ENCODE results near the gene HJURP.

Gene HJURP

DNA sequence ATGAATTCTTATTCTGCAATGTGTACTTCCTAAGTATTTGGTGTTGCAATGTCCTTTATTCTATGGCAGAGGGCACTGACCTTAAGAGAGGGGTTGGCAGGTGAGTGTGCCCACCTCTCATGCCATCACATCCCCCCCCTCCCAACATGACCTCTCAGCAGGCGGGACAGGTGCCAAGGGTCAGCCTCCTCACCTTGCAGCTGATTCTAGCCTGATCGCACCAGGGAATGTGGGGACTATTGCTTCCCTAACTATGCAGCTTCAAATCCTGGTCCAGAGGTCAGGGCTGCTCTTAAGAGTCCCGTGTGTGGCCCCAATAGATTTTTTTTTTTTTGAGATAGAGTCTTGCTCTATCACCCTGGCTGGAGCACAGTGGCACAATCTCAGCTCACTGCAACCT, 9.5 kb downstream of the HJURP start:
- no peak overlapping the region for H3K9ac ChIP-seq
- no peaks in the 10 kb centered on the region for H3K27me3 ChIP-seq (ENCODE audit: insufficient read depth, low read depth)
- no peaks in the 10 kb centered on the region for H3K4me1 ChIP-seq (ENCODE audit: low read depth, poor library complexity, severe bottlenecking)
- H3K36me3 ChIP-seq (ENCODE audit: insufficient read depth): peaks cover 27% of the 10 kb centered on the region; the same call in 1 of the 2 replicates
- H3K27ac ChIP-seq: no peak overlapping the region
- no peak overlapping the region for H2AFZ ChIP-seq (ENCODE audit: low read depth)
- H4K20me1 ChIP-seq (ENCODE audit: insufficient read depth): no peaks in the 10 kb centered on the region
- H3K4me3 ChIP-seq (IDR thresholded peaks at IDR 0.05; ENCODE audit: insufficient read depth, low read depth, low read length): no peak overlapping the region
- peaks cover 57% of the 10 kb centered on the region for H3K79me2 ChIP-seq (ENCODE audit: insufficient read depth, low read depth)
- TF ChIP-seq, protein P1, sequence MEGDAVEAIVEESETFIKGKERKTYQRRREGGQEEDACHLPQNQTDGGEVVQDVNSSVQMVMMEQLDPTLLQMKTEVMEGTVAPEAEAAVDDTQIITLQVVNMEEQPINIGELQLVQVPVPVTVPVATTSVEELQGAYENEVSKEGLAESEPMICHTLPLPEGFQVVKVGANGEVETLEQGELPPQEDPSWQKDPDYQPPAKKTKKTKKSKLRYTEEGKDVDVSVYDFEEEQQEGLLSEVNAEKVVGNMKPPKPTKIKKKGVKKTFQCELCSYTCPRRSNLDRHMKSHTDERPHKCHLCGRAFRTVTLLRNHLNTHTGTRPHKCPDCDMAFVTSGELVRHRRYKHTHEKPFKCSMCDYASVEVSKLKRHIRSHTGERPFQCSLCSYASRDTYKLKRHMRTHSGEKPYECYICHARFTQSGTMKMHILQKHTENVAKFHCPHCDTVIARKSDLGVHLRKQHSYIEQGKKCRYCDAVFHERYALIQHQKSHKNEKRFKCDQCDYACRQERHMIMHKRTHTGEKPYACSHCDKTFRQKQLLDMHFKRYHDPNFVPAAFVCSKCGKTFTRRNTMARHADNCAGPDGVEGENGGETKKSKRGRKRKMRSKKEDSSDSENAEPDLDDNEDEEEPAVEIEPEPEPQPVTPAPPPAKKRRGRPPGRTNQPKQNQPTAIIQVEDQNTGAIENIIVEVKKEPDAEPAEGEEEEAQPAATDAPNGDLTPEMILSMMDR (conservative IDR thresholded peaks at IDR 0.05; ENCODE audit: low read depth, low read length): no peak
- no peak overlapping the region for H3K4me2 ChIP-seq

DNA sequence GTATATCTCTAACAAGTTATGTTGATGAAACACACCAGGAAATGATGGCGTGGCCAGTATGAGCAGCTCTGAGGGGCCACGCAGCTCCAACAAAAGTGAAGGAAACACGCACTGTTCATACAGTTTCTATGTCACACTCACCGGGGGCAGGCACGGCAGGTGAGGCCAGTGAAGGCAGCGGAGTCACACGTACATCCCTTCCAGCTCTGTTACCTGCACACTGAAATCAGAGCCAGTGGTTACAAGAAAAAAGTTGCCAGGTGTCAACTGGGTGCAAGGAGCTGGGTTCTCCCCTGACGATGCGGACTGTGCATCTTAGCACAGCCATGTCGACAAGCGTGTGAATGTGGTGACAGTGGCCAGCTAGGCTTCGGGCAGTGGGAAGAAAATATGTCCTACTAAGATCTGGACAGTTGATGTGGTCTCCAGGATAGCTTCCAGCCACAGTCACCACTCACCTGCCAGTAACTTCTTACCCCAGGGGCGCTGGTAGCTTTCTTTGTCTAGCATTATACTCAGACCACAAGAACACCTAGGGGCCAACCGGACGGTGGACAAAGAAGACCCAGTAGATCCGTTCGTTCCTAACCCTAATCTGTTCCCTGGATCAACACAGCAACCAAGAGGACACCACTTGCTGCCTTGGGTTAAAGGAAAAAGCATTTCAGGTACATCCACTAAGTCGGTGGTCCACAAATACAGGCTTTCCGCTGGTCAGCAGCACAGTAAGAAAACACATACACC, 10.1 kb downstream of the HJURP start:
- no peak overlapping the region for H3K4me3 ChIP-seq (IDR thresholded peaks at IDR 0.05; ENCODE audit: insufficient read depth, low read depth, low read length)
- H3K27ac ChIP-seq: no peak overlapping the region
- no peaks in the 10 kb centered on the region for H4K20me1 ChIP-seq (ENCODE audit: insufficient read depth)
- peaks cover 24% of the 10 kb centered on the region; the same call in 1 of the 2 replicates for H3K36me3 ChIP-seq (ENCODE audit: insufficient read depth)
- H3K4me1 ChIP-seq (ENCODE audit: low read depth, poor library complexity, severe bottlenecking): no peaks in the 10 kb centered on the region
- no peak overlapping the region for H2AFZ ChIP-seq (ENCODE audit: low read depth)
- TF ChIP-seq, protein P1 (conservative IDR thresholded peaks at IDR 0.05; ENCODE audit: low read depth, low read length): no peak
- no peaks in the 10 kb centered on the region for H3K27me3 ChIP-seq (ENCODE audit: insufficient read depth, low read depth)
- no peak overlapping the region for H3K9ac ChIP-seq
- H3K79me2 ChIP-seq (ENCODE audit: insufficient read depth, low read depth): peaks cover 57% of the 10 kb centered on the region; the same call in 1 of the 2 replicates
- no peak overlapping the region for H3K4me2 ChIP-seq

DNA sequence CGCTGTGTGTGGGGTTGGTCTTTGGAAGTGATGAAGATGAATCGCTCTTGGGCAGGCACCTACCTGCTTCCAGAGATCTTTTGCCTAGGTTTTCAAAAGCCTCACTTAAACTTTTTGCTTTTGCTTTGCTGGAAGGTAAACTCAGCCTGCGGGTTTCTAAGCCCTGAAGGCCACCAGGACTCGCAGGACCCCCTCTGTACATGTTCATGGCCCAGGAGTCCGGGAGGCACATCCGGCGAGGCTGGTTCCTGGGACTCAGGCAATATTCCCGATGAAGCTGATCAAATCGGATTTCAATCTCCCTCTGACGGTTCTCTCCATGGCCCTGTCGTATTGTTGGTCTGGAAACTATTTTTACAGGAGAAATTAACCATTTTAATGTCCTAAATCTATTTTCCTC, 13.2 kb downstream of the HJURP start:
- H3K27me3 ChIP-seq (ENCODE audit: insufficient read depth, low read depth): no peaks in the 10 kb centered on the region
- H3K4me2 ChIP-seq: no peak overlapping the region
- no peak overlapping the region for H2AFZ ChIP-seq (ENCODE audit: low read depth)
- peaks cover 65% of the 10 kb centered on the region for H3K79me2 ChIP-seq (ENCODE audit: insufficient read depth, low read depth)
- H3K27ac ChIP-seq: no peak overlapping the region
- peaks cover 11% of the 10 kb centered on the region; the same call in 1 of the 2 replicates for H4K20me1 ChIP-seq (ENCODE audit: insufficient read depth)
- peaks cover 12% of the 10 kb centered on the region; the same call in 1 of the 2 replicates for H3K36me3 ChIP-seq (ENCODE audit: insufficient read depth)
- no peak overlapping the region for H3K9ac ChIP-seq
- TF ChIP-seq, protein P1 (conservative IDR thresholded peaks at IDR 0.05; ENCODE audit: low read depth, low read length): no peak
- H3K4me1 ChIP-seq (ENCODE audit: low read depth, poor library complexity, severe bottlenecking): peaks cover 5% of the 10 kb centered on the region
- H3K4me3 ChIP-seq (IDR thresholded peaks at IDR 0.05; ENCODE audit: insufficient read depth, low read depth, low read length): no peak overlapping the region

DNA sequence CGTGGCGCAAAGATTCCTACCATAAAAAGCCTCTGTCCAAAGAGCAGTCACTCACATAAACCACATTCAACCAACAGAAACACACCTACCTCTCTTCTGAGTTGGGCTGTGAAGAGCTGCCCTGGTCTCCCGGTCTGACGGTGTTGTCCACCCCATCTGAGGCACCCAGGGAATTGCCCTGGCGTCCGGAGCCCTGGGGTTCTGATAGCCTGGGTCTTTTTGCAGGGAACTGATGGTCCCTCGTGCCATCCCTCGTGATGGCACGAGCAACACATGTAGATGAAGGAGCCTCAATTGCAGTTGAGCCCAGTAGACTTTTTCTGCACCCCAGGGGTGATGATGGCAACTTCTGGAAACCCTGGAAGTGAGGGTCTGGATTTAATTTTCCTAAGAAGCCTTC, 13.8 kb downstream of the HJURP start:
- TF ChIP-seq, protein P1 (conservative IDR thresholded peaks at IDR 0.05; ENCODE audit: low read depth, low read length): no peak
- Histone ChIP-seq H4K20me1 (ENCODE audit: insufficient read depth) (peaks cover 11% of the 10 kb centered on the region; the same call in 1 of the 2 replicates), H3K27me3 (ENCODE audit: insufficient read depth, low read depth) (no peaks in the 10 kb centered on the region), H3K4me3 (IDR thresholded peaks at IDR 0.05; ENCODE audit: insufficient read depth, low read depth, low read length) (no peak overlapping the region), H3K4me1 (ENCODE audit: low read depth, poor library complexity, severe bottlenecking) (peaks cover 5% of the 10 kb centered on the region), H2AFZ (ENCODE audit: low read depth) (no peak overlapping the region), H3K27ac (no peak overlapping the region), H3K9ac (no peak overlapping the region), H3K79me2 (ENCODE audit: insufficient read depth, low read depth) (peaks cover 61% of the 10 kb centered on the region), H3K36me3 (ENCODE audit: insufficient read depth) (peaks cover 7% of the 10 kb centered on the region; the same call in 1 of the 2 replicates), H3K4me2 (no peak overlapping the region)

All from KMS-11 (cell line).